Fibroblast of villous mesenchyme (primary cell): ENCODE data around the gene TWSG1. TPM values are rescaled to one million over a fixed set of nuclear protein-coding genes. Genes with fewer than 3 reads are reported as not detected.
A peak's percentile ranks its signal among the peaks of the same experiment; 100 is the strongest.

ENCODE experiments used
- DNase-seq: peaks from one replicate; pipeline ENCODE4 v3.0.0-alpha.2; 2010; ENCODE audit warnings: low read depth
- H3K4me3 ChIP-seq: 2 replicates; pipeline ENCODE4 v1.5.1; 2011; ENCODE audit warnings: low read depth, mild to moderate bottlenecking, low read length
- total RNA-seq: library from RNA; depleted of rRNA; stranded (reverse); fragments of >200 nt; gene quantifications from 2 replicates; pipeline ENCODE4 v1.2.3, GENCODE V29; 2012
- TF ChIP-seq, protein P1 (sequence below): IDR thresholded peaks from 2 replicates; pipeline ENCODE4 v1.5.1; 2012; ENCODE audit warnings: low read depth, mild to moderate bottlenecking, low read length; ENCODE audit not compliant: insufficient read depth

The TWSG1 gene
- total RNA-seq, 1 donor, result 181 TPM

DNA sequence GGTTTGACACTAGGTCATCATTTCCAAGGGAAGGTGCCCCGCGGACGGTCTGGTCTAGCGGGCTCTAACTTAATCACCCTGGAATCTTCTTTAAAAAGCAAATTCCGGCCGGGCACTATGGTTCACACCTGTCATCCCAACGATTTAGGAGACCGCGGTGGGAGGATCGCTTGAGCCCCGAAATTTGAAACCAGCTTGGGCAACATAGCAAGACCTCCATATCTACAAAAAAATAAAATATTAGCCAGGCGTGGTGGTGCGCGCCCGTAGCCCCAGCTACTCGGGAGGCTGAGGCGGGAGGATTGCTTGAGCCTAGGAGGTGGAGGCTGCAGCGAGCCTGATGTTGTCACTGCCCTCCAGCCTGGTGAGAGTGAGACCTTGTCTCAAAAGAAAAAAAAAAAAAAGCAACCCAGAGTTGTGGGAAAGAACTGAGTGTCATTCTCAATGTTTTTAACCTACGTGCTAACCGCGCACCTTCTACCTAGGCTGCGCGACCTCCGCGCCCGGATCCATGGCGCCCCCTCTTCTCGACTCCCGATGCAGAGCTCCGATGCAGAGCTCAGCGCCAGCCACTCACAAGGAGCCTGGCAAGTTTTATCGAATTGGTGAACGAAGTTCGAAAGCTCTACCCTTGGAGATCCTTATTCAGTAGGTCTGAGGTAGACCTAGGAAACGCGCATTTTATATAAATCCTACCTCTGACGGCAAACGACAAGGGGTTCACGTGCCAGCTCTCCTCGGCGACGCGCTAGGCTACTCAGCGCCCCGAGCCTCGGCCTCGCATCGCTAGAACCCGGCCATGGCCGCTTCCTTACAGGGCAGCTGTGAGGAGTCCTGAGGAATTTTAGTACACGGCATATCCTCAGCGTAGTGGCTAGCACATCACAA is 888 bp upstream of the TWSG1 start:
- no peak for DNase-seq
- TF ChIP-seq, protein P1, sequence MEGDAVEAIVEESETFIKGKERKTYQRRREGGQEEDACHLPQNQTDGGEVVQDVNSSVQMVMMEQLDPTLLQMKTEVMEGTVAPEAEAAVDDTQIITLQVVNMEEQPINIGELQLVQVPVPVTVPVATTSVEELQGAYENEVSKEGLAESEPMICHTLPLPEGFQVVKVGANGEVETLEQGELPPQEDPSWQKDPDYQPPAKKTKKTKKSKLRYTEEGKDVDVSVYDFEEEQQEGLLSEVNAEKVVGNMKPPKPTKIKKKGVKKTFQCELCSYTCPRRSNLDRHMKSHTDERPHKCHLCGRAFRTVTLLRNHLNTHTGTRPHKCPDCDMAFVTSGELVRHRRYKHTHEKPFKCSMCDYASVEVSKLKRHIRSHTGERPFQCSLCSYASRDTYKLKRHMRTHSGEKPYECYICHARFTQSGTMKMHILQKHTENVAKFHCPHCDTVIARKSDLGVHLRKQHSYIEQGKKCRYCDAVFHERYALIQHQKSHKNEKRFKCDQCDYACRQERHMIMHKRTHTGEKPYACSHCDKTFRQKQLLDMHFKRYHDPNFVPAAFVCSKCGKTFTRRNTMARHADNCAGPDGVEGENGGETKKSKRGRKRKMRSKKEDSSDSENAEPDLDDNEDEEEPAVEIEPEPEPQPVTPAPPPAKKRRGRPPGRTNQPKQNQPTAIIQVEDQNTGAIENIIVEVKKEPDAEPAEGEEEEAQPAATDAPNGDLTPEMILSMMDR, result no peak

DNA sequence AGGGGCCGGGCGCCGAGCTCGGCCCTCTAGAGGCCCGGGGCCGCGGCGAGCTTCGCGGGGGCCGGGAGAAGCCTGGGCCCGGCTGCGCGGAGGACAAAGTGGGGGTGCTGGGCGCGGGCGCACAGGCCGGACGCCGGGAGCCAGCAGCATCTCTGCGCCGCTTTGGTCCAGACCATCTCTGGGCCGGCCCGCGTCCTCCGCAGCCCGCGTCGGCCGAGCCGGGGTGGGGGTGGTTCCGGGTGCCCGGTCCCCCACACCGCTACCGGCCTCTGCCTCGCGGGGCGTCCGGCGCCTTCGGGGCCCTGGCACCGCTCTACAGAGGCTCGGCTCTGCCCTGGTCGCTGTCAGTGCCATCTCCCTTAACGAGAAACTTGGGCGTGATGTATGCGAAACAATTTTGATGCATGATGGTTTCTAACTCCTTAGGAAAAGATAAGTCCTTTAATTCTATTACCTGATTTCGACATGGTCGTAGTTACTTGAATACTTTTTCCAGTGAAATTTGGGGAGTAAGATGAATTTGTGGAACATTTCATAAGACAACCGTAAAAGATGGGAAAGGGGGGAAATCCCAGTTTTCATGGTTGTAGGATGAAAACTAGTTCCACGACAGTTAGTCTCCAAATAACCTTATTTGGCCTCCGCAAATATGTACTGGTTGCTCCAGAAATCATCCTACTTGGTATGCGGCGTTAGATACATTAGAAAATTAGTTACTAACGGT is 562 bp downstream of the TWSG1 start:
- peak; percentile 36 for DNase-seq
- peak overlapping the region; percentile 88 for H3K4me3 ChIP-seq
- TF ChIP-seq, protein P1, result no peak

More for the DNA sequence above, 888 bp upstream of the TWSG1 start:
- H3K4me3 ChIP-seq, result peak overlapping the region; percentile 72

DNA sequence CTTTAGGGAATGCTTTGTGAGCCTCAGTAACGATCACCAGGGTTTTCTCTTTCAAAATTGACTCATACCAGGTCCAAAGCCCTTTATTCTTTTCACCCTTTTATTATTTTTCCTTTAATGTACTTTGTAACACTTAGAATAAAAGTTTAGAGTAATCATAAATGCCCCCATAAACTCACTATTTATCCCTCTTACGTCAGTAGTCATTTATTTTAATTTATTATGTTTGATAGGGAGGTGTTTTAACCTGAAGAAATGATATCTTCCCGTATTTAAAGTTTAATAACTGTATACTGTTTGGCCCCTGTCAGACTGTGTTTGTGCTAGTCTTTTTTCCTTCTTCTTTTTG is 1.1 kb downstream of the TWSG1 start:
- H3K4me3 ChIP-seq, result peak overlapping the region; percentile 88
- TF ChIP-seq, protein P1, result no peak
- DNase-seq, result no peak

DNA sequence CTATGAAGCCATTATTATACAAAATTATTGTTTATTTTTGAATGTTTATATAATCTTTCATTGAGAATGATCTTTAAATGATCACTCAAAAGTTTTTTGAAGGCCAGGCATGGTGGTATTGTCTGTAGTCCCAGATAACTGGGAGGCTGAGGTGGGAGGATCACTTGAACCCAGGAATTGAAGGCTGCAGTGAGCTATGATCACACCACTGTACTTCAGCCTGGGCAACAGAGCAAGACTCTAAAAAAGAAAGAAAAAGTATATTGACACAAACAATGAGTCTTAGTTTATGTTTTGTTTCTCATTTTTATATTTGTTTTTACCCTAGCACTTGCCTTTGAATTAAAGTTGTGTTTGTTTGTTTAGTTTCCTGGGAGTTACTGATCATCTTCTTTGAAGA is 2.3 kb downstream of the TWSG1 start:
- TF ChIP-seq, protein P1, result no peak
- peak overlapping the region; percentile 88 for H3K4me3 ChIP-seq
- no peak for DNase-seq

DNA sequence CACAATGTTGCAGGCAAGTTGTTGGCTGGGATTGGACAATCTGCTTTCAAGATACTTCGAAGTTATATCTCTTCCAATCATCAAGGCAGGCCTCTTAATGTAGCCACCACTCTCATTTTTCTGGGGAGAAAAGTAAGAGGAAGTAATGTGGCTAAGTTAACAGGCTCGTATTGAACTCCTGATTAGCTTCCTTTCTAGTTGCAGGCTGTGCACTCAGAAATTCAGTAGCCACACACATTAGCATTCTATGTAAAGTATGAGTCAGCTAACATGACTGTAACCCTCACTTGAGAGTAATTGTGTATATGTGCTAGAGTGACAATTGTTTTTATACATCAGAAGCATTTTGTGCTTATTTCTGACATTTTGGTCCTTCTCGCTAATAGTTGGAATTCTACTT is 3.3 kb downstream of the TWSG1 start:
- no peak overlapping the region for H3K4me3 ChIP-seq
- TF ChIP-seq, protein P1, result no peak
- DNase-seq, result no peak

DNA sequence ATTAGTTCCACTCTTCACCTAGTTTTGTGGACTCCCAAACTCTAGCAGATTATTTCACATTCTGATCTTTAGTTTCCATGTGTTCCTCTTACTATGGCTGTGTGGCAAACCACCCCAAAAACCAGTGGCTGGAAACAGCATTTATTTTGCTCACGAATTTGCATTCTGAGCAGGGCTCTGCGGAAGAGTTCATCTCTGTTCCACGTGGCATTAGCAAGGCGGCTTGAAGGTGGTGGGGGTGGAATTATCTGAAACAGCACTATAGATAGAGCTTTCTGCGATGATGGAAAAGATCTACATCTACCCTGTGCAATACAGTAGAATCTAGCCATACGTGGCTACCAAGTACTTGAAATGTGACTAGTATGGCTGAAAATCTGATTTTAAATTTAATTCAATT is 5.9 kb downstream of the TWSG1 start:
- no peak overlapping the region for H3K4me3 ChIP-seq
- TF ChIP-seq, protein P1, result no peak
- no peak for DNase-seq
